Mononuclear cell (primary cell): Measurements from ENCODE around the gene FCGR3B. TPM values are rescaled to one million over a fixed set of nuclear protein-coding genes. Genes with fewer than 3 reads are reported as not detected.
"Not testable (repeated sequence)": the region's sequence is repeated elsewhere in the genome, so short reads cannot be mapped to it uniquely, and the experiment has no call there.

ENCODE experiments used
- H3K27me3 ChIP-seq: 2 replicates; pipeline ENCODE4 v1.6.0; 2011; ENCODE audit warnings: low read length, control low read depth; ENCODE audit not compliant: insufficient read depth
- H3K4me1 ChIP-seq: 2 replicates; pipeline ENCODE4 v1.5.1; 2011; ENCODE audit warnings: mild to moderate bottlenecking, low read length, control low read depth; ENCODE audit not compliant: insufficient read depth
- H3K4me3 ChIP-seq: 2 replicates; pipeline ENCODE4 v1.5.1; 2011; ENCODE audit warnings: mild to moderate bottlenecking, low read length, moderate library complexity
- H3K9me3 ChIP-seq: 2 replicates; pipeline ENCODE4 v1.5.1; 2011; ENCODE audit warnings: low read depth, mild to moderate bottlenecking, control low read depth, low read length
- total RNA-seq: library from RNA; depleted of rRNA; stranded (reverse); fragments of >200 nt; gene quantifications from one replicate; pipeline ENCODE4 v1.2.3, GENCODE V29; 2012

The FCGR3B gene
- total RNA-seq, 1 donor, result 2.3 TPM

- H3K27me3 ChIP-seq, H3K9me3 ChIP-seq: not testable (repeated sequence)
- Histone ChIP-seq H3K4me1 (peaks cover 30% of the 10 kb centered on the region), H3K4me3 (peak overlapping the region; percentile 34)
Observed at GRCh38 chr1:161621181-161622000, 9.6 kb downstream of the FCGR3B start.

- H3K27me3 ChIP-seq, H3K4me3 ChIP-seq: not testable (repeated sequence)
- H3K4me1 ChIP-seq, result peaks cover 25% of the 10 kb centered on the region
Observed at GRCh38 chr1:161620399-161620798, 10.6 kb downstream of the FCGR3B start.

GRCh38 chr1:161618517-161618916, 12.5 kb downstream of the FCGR3B start:
- peaks cover 19% of the 10 kb centered on the region for H3K4me1 ChIP-seq
- not testable (repeated sequence) for H3K27me3 ChIP-seq, H3K9me3 ChIP-seq, H3K4me3 ChIP-seq

More at GRCh38 chr1:161620399-161620798, 10.6 kb downstream of the FCGR3B start:
- not testable (repeated sequence) for H3K9me3 ChIP-seq

GRCh38 chr1:161616417-161616816, 14.6 kb downstream of the FCGR3B start:
- H3K4me3 ChIP-seq, result not testable (repeated sequence)

GRCh38 chr1:161613142-161613514, 17.8 kb downstream of the FCGR3B start:
- not testable (repeated sequence) for H3K4me3 ChIP-seq, H3K27me3 ChIP-seq, H3K9me3 ChIP-seq
- H3K4me1 ChIP-seq, result peaks cover 16% of the 10 kb centered on the region

More at GRCh38 chr1:161616417-161616816, 14.6 kb downstream of the FCGR3B start:
- H3K27me3 ChIP-seq, H3K9me3 ChIP-seq: not testable (repeated sequence)
- peaks cover 15% of the 10 kb centered on the region for H3K4me1 ChIP-seq

GRCh38 chr1:161612322-161613141, 18.4 kb downstream of the FCGR3B start:
- not testable (repeated sequence) for H3K9me3 ChIP-seq, H3K27me3 ChIP-seq
- Histone ChIP-seq H3K4me3 (peak overlapping the region; percentile 42), H3K4me1 (peaks cover 16% of the 10 kb centered on the region)

GRCh38 chr1:161611866-161612321, 19.1 kb downstream of the FCGR3B start:
- H3K27me3 ChIP-seq, H3K9me3 ChIP-seq: not testable (repeated sequence)
- peak overlapping the region; percentile 42 for H3K4me3 ChIP-seq

GRCh38 chr1:161610198-161610597, 20.8 kb downstream of the FCGR3B start:
- not testable (repeated sequence) for H3K9me3 ChIP-seq, H3K4me3 ChIP-seq, H3K27me3 ChIP-seq
- H3K4me1 ChIP-seq, result peaks cover 16% of the 10 kb centered on the region

More at GRCh38 chr1:161611866-161612321, 19.1 kb downstream of the FCGR3B start:
- peaks cover 16% of the 10 kb centered on the region for H3K4me1 ChIP-seq

GRCh38 chr1:161606541-161607336, 24.2 kb downstream of the FCGR3B start:
- not testable (repeated sequence) for H3K4me3 ChIP-seq, H3K9me3 ChIP-seq
- Histone ChIP-seq H3K27me3 (peaks cover 17% of the 10 kb centered on the region), H3K4me1 (peaks cover 14% of the 10 kb centered on the region)

- not testable (repeated sequence) for H3K9me3 ChIP-seq, H3K4me3 ChIP-seq, H3K4me1 ChIP-seq
- peaks cover 17% of the 10 kb centered on the region for H3K27me3 ChIP-seq
Observed at GRCh38 chr1:161605762-161606540, 25.0 kb downstream of the FCGR3B start.

GRCh38 chr1:161605024-161605423, 26.0 kb downstream of the FCGR3B start:
- H3K9me3 ChIP-seq, H3K4me1 ChIP-seq: not testable (repeated sequence)
- H3K27me3 ChIP-seq, result peaks cover 17% of the 10 kb centered on the region

GRCh38 chr1:161597077-161597476, 33.9 kb downstream of the FCGR3B start:
- not testable (repeated sequence) for H3K4me1 ChIP-seq, H3K27me3 ChIP-seq, H3K4me3 ChIP-seq, H3K9me3 ChIP-seq

More at GRCh38 chr1:161605024-161605423, 26.0 kb downstream of the FCGR3B start:
- not testable (repeated sequence) for H3K4me3 ChIP-seq

- H3K4me1 ChIP-seq, H3K27me3 ChIP-seq, H3K4me3 ChIP-seq, H3K9me3 ChIP-seq: not testable (repeated sequence)
Observed at GRCh38 chr1:161595583-161595982, 35.4 kb downstream of the FCGR3B start.

GRCh38 chr1:161595173-161595572, 35.8 kb downstream of the FCGR3B start:
- H3K4me1 ChIP-seq, H3K4me3 ChIP-seq, H3K27me3 ChIP-seq, H3K9me3 ChIP-seq: not testable (repeated sequence)
